ENCODE data around the gene CYP4F3.
A peak's percentile ranks its signal among the peaks of the same experiment; 100 is the strongest.

Gene CYP4F3

GRCh38 chr19:15696654-15697194 is 56.0 kb downstream of the CYP4F3 start:
- in situ Hi-C loops (cut with MboI; ENCODE audit: low pct_unique_long_range_greater_than_20kb, low sequenced_read_pairs) = no loop called here
- DNase-seq = no peak

DNA sequence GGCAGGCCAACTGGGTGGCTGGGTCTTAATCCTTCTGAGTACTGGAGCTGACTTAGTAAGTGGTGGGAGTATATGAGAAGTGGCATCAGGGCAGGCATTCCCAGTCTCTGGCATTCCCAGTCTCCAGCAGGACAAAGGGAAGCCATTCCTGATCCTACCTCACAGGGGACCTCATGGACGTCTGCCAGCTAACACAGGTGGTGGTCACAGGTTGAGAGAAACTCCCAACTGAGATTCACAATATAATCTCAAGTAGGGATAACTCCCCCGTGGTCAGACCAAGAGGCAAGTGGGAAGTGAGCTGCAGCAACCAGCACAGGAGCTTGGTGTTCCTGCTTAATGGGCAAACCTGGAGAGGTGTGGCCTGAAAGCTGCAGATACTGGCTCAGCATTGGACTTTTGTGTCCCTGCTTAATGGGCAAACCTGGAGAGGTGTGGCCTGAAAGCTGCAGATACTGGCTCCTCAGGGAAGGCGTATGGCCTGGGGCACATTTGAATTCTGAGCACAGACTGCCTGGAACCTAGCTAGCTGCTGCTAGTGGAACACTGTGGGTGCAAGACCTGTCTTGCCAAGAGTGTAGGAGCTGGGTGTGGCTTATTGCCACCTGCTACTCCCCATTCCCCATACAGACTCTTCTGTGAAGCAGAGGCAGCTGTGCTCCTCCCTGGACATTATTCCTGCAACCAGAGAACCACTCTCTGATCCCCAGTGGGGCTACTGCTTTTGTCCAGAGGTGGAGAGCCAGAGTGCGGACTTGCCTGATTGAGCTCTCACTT is 61.2 kb downstream of the CYP4F3 start:
- DNase-seq = no peak
- in situ Hi-C loops (cut with MboI; ENCODE audit: low pct_unique_long_range_greater_than_20kb, low sequenced_read_pairs) = no loop called here

DNA sequence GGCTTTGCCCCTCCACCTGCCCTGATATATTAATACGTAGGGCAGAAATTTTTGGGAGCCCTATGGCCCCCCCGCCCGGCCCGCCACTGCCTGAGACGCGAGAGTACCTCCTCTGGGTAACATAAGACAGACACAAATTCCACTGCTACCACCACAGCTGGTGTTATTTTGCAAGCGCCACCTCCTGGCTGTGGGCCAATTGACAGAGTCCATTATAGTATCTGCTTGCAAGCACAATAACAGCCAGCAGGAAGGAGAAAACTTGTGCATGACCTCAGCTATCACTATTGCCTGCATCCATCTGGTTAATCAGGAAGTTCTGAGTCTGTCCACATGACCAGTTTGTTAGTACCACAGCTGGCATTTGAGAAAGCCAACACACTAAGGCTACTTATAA is 61.8 kb downstream of the CYP4F3 start:
- in situ Hi-C loops (cut with MboI; ENCODE audit: low pct_unique_long_range_greater_than_20kb, low sequenced_read_pairs) = no loop called here

More for the DNA sequence above, 61.8 kb downstream of the CYP4F3 start:
- peak; percentile 94 for DNase-seq

Measured in KBM-7 (cell line).